HG03103 (cell line): ENCODE results near the gene TMEM62.

Experiments used
- ATAC-seq: cut with Tn5 transposase; IDR thresholded peaks from one replicate; pipeline ENCODE4 v1.9.1; 2021; ENCODE audit warnings: low read depth; ENCODE audit not compliant: unreplicated experiment

The TMEM62 gene

DNA sequence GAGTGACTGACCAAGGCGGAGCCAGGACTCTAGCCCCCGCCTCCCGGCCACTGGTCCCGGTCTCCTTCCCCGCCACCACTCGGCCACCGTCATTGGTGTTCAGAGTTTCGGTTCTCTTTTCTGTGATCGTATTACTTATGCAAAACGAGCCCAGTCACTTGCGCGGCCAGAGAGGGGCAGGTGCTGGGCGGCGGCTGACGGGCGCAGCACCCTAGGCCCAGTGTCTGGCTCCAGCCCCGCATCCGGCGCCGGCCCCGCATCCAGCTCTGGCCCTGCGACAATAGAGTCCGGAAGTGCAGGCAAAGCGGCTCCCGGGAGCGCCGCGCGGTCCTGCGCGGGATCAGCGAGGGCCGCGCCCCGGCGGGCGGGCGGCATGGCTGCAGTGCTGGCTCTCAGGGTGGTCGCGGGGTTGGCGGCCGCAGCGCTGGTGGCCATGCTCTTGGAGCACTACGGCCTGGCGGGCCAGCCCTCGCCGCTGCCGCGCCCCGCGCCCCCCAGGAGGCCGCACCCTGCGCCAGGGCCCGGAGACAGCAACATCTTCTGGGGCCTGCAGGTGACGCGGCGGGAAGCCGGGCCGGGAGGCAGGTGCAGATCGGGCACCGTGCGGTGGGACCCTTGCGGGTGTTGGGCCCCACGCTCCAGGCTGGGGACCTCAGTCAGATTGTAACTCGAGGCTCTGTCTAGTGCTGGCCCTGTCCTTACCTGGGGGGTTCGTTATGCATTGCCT is at the start of gene TMEM62:
Gene TMEM62 (plus strand): TSS at position 157 of the 727 bp plus-strand sequence. CDS start 217 bp downstream, at position 374.
- ATAC-seq: peak; percentile 94

DNA sequence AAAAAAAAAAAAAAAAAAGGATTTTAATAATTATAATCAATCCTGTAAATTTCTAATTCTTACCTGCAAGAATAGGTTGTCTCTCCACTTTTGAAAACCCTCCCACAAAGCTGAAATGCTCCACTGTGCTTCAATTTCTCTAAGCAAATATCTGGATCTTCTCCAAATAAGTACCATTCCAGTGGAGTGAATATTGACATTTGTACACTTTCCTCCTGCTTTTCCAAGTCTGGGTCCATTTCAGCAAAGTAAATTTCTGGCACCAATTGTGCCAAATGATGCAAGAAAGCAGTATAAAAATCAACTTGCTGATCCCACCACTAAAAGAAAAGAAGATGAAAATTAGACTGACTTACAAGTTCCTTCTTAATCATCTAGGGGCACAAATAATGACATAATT is 47.5 kb upstream of the TMEM62 start:
- no peak for ATAC-seq

DNA sequence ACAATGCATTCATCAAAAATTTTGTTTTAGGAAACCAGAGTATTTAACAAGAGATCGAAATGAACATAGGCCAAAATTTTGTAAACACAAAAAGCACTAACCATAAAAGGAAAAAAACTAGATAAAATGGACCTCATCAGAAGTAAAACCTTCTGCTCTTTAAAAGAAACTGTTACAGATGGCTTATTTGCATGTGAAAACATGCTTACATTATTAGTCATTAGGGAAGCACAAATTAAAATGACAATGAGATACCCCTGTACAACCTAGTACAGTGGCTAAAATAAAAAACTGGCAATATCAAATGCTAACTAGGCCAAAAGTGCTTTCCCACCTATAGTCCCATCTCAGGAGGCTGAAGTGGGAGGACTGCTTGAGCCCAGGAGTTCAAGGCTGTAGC is 46.8 kb upstream of the TMEM62 start:
- no peak for ATAC-seq

DNA sequence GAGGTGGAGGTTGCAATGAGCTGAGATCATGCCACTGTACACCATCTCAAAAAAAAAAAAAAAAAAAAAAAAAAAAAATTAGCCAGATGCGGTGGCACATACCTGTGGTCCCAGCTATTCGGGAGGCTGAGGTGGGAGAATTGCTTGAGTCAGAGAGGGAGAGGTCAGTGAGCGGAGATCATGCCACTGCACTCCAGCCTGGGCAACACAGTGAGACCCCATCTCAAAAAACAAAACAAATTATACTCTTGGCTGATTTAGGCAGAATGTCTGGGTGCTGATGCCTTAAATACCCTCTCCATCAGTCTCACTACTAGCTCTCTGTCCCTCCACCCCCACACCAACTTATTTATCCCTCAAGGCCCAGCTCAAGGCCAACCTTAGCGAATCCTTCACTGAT is 41.5 kb upstream of the TMEM62 start:
- ATAC-seq: no peak

DNA sequence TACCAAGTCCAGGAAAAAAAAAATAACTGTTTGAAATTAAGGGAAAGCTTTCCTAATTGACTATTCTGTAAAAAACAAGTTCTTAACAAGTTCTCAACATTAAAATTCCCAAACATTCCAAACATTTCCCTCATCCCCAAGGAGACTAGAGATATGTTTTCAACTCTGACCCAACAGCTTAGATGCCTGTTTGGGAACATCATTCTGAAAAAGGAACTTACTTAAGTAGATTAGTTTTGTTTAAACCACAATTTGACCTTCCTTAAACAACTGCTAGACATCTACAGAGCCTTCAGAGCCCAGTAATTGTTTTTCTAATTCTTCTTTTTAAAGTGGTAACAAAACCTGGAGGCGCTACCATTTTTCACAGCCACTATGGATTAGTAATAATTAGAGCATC is 40.4 kb upstream of the TMEM62 start:
- no peak for ATAC-seq

DNA sequence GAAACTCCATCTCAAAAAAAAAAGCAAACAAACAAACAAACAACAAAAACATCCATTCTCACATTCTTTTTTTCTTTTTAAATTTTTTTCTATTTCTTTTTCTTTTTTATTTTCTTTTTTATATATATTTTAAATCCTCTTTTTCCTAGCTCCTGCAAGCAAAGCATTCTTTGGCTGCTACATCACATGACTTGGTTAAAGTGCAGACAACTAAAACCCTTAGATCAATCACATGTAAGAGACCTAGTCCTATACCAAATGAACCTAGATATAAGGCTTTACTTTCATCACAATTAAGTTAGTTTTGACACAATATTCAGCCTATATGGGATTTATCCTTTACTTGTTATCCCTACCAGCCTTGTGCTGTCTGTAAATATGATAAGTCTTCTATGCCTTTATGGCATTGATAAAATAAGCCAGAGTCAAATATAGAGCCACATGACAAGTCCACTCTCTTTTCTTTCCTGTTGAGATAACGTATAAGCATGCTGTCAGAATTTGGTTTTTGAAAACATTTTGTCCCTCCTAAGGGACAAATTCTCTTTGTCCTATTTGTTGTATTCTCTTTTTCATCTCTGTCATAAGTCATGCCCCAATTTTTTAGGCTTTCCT is 38.9 kb upstream of the TMEM62 start:
- no peak for ATAC-seq

DNA sequence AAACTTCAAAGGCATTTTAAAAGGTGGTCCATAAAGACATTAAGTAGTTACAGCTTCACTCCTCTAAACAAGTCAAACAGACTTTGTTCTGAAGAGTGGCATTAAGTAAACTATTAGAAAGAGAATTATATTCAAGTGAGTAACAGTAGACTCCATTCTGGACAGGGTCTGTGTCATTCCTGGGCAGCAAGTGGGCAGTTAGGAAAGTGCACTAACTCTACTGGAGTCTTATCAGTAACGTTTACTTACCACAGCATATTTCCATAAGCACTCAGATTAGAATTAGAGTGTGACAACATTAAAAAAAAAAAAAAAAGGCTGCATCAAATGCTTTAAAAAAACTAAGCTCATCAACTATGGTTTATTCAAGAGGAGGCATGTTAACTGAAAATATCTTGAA is 38.1 kb upstream of the TMEM62 start:
- ATAC-seq: no peak

DNA sequence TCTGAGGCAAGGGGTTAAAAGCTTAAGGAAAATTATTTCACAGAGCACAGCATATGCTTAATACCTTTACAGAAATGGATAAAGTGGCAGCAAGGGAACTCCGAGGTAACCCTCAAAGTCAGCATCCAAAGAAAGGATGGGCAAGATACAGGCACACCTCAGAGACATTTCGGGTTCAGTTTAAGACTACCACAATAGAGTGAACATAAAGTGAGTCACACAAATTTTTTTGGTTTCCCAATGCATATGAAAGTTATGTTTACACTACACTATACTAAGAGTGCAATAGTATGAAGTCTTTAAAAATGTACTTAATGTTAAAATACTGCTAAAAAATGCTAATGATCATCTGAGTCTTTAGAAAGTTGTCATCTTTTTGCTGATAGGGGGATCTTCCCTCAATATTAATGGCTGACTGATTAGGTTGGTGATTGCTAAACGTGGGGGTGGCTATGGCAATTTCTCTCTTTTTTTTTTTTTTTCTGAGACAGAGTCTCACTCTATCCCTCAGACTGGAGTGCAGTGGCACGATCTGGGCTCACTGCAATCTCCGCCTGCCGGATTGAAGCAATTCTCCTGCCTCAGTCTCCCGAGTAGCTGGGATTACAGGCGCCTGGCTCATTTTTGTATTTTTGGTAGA is 37.6 kb upstream of the TMEM62 start:
- no peak for ATAC-seq

DNA sequence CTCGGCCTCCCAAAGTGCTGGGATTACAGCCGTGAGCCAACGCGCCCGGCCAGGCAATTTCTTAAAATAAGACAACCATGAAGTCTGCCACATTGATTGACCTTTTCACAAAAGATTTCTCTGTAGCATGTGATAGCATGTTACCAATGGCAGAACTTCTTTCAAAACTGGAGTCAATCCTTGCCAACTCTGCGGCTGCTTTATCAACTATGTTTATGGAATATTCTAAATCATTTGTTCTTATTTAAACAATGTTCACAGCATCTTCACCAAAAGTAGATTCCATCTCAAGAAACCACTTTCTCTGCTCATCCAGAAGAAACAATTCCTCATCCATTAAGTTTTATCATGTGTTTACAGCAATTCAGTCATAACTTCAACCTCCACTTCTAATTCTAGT is 37.0 kb upstream of the TMEM62 start:
- ATAC-seq: no peak

DNA sequence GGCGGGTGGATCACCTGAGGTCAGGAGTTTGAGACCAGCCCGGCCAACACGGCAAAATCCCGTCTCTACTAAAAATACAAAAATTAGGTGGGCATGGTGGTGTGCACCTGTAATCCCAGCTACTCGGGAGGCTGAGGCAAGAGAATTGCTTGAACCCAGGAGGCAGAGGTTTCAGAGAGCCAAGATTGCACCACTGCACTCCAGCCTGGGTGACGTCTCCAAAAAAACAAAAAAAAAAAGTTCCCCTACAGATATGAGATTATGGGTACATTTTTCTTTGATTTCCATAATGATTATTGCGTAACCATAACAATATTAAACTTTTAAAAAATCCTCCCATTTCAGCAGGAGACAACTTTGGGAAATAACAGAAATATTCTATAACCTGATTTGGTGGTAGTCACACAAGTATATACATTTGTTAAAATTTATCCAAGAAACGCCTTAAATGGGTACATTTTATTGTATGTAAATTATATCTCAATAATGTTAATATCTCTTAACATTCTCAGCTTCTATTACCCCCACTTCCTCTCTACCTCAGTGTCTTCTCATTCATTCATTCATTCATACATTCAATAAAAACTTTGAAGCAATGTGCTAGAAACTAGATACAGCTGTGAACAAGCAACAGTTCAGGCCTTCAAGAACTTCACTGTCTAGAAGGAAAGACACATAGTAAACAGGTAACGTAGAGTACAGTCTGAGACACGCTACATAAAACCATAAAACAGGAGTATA is 34.1 kb upstream of the TMEM62 start:
- no peak for ATAC-seq

DNA sequence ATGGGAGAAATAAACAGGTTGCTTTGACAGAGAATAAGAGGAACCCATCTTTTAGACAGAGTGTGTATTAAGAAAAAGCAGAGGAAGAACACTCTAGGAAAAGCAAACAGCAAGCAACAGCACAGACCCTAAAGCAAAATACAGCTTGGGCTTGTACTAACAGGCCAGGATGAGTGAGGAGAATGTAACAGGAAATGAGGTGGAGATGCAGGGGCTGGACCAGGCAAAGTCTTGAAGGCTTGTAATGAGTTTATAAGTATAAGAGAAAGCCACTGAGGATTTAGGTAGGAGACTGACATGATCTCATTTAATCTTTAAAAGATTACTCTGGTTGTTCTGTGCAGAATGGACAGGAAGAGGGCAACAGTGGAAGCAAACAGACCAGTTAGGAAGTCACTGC is 32.4 kb upstream of the TMEM62 start:
- ATAC-seq: no peak

DNA sequence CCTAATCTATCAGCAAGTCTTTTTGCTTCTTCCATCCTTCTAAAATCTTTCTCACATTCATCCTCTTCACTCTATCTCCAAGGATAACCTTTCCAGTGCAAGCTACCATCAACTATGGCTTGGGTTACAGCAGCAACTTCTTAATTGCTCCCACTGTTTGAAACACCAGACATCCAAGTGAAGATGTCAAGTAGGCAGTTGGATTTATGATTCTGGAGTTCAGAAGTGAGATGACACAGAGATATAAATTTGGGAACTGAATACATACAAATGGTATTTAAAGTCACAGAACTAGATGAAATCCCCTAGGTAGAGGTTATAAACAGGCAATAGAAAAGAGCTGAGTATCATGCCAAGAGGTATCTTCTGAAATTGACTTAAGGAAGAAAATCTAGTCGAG is 31.2 kb upstream of the TMEM62 start:
- ATAC-seq: no peak

DNA sequence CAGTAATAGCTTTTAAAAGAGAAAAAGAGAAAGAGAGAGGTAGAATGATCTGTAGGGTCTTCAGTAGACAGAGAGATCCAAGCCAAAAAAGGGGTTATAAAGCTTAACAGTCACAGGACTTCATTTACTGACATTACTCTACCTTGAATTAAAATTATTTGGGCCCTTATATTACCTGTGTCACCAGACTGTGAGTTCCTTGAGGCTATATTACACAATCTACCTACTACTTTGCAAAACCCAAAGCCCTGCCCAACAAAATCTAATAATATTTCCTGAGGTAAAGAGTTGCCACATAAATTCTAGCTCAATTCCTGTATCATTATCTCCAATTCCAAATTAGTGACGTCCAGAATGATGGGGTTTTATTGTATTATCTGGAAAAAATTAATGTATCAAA is 29.5 kb upstream of the TMEM62 start:
- ATAC-seq: no peak

DNA sequence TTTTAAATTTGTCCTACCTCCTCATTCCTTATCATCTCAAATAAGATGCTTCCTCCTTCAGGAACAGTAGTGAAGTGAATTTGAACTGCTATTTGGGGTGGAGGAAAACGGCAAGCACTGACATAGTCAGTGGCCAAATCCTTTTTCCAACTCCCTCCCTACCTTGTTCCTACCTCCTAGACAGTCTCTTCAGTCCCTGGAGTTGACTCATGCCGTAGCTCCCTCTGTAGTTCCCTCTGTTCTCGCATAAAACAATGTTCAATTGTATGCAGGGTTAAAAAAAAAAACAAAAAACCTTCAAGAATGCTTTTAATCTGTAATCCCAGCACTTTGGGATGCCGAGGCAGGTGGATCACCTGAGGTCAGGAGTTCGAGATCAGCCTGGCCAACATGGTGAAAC is 29.0 kb upstream of the TMEM62 start:
- no peak for ATAC-seq

DNA sequence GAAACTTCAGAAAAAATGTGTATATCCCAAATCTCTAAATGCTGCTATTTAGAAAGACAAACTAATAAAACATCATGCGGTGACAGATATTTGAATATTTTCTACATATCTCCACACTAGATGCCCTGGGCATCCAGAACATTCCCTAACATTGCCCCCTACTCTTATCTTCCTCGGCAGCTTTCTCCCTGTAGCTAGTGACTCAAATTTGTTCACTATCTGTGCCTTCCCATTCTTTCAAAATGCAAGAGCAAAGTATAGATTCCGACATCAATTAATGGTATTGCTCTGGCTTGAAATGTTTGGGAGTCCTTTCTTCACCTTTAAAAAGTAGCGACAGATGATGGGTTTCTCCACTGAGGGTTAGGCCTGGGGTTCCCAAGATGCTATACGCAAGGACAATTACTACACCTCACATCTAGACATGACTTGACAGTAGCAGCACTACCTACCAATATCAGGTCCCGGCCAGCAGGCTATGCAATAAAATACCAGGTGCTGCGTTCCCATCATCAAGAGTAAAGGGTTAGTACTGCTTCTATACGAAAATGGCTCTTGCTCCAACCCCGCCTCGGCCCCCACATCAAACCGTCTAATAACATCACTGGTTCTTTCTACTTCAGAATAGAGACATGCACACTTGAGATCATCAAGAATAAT is 28.2 kb upstream of the TMEM62 start:
- no peak for ATAC-seq

DNA sequence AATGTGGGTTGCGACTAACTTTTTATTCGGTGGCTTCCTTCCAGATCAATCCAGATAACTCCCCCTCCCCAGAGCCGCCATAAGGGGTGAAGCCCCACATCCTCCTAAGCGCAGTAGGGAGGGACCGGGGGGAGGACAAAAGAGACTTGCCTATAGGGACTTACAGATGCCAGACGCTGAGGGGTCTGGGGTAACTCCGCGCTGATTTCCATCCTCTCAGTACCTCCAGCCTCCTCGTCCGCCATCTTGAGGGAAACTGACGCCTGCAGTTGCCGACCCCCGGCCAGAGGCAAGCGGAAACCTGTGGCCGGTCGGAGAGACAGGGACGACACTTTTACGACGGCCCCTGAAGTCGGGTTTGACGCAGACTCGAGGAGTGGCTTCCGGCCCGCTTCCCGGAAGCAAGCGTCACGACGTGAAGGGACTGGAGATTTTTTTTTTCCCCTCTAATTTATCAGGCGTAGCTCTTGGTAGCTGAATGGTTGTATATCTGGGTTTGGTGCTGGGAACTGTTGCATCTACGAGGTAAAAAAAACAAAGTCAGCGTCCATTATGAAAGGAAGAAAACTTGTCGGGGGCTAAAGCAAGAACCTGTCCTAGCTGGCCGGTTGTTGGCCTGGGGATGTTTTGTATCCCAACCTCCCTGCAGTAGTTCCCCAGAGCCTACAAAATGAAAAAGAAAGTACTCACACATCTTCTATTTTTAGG is 27.5 kb upstream of the TMEM62 start, which contains the start of gene UBR1:
Gene UBR1 (minus strand): TSS at position 261 of the 708 bp plus-strand sequence. CDS start 16 bp downstream, at position 245.
- ATAC-seq: peak; percentile 84

DNA sequence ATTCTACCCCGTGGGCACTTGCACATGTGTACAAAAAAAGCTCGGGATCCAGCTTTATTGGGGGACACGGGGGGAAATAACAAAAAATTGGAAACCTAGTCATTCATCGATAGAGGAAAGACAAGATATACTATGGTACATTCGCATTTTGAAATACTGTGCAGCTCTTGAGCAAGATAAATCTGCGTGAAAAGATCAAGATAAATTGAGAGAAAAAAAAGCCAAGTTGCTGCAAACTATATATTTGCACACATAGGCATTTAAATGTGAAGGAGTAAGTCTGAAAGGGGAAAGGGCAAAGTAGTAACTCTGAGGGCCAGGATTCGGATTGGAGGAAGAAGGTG is 26.9 kb upstream of the TMEM62 start:
- ATAC-seq: no peak

DNA sequence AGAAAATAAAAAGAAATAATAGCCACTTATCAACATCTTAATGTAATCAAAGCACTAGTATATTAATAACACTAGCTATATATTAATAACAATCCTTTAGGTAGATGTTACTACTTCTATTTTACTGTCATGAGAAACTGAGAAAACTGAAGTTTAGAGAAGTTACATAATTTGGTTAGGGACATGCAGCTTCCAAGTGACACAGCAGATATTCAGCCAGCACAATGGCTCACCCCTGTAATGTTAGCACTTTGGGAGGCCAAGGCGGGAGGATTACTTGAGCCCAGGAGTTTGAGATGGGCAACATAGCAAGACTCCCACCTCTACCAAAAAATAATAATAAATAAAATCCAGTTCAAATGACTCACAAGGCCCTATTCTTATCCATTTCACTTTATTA is 25.6 kb upstream of the TMEM62 start:
- ATAC-seq: no peak

DNA sequence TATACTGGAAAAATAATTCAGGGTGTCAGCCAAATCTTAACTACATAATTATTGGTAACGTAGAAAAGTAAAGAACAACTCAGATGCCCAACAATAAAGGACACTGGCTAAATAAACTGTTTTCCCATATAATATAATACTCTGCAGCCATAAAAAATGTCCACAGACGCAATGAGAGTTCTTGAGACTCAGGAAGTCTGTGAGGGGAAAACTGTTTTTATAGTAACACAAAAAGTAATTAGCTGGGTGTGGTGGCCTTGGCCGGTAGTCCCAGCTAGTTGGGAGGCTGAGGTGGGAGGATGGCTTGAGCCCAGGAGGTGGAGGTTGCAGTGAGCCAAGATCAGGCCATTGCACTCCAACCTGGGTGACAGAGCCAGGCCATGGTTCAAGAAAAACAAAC is 22.0 kb upstream of the TMEM62 start:
- no peak for ATAC-seq

DNA sequence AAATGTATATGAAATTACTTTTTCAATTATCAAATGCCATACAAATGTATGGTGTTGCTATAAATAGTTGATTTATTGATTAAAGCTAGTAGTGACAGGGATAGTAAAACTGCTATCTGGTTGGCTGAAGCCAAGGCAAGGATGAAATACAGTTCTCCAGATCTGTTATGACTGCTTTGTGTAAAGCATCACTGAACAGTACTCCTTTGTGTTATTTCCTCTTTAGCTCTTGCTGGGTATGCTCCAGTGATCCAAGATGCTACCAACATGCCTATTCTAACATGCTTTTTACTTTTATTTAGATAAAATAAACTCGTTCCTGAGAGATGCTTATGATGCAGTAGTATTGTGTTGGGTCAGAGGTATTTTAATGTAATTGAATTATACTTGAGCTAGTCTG is 15.1 kb upstream of the TMEM62 start:
- no peak for ATAC-seq
